ENCODE data around the gene STX8. TPM values are rescaled to one million over a fixed set of nuclear protein-coding genes. Genes with fewer than 3 reads are reported as not detected.
A peak's percentile ranks its signal among the peaks of the same experiment; 100 is the strongest.
"Not testable (repeated sequence)": the region's sequence is repeated elsewhere in the genome, so short reads cannot be mapped to it uniquely, and the experiment has no call there.

Gene STX8
- total RNA-seq, 1 experiment from 2014 or later, result 54.8 TPM

GRCh38 chr17:9403257-9403656 is 172.4 kb downstream of the STX8 start:
- no peak for DNase-seq (ENCODE audit: low read depth)

GRCh38 chr17:9402590-9403199 is 172.9 kb downstream of the STX8 start:
- peak; percentile 19 for DNase-seq (ENCODE audit: low read depth)

GRCh38 chr17:9401434-9401833 is 174.2 kb downstream of the STX8 start:
- DNase-seq (ENCODE audit: low read depth), result peak; percentile 57

- DNase-seq (ENCODE audit: low read depth), result peak; percentile 92
Measured at GRCh38 chr17:9389111-9389527, 186.5 kb downstream of the STX8 start.

- peak; percentile 57 for DNase-seq (ENCODE audit: low read depth)
Measured at GRCh38 chr17:9386401-9386800, 189.2 kb downstream of the STX8 start.

GRCh38 chr17:9383826-9384225 is 191.8 kb downstream of the STX8 start:
- DNase-seq (ENCODE audit: low read depth), result no peak

- DNase-seq (ENCODE audit: low read depth), result no peak
Measured at GRCh38 chr17:9382626-9383025, 193.0 kb downstream of the STX8 start.

GRCh38 chr17:9381068-9381467 is 194.6 kb downstream of the STX8 start:
- peak; percentile 20 for DNase-seq (ENCODE audit: low read depth)

- DNase-seq (ENCODE audit: low read depth), result no peak
Measured at GRCh38 chr17:9380361-9380760, 195.3 kb downstream of the STX8 start.

- not testable (repeated sequence) for DNase-seq (ENCODE audit: low read depth)
Measured at GRCh38 chr17:9376177-9376576, 199.4 kb downstream of the STX8 start.

- DNase-seq (ENCODE audit: low read depth), result peak; percentile 84
Measured at GRCh38 chr17:9371019-9371418, 204.6 kb downstream of the STX8 start.

- DNase-seq (ENCODE audit: low read depth), result no peak
Measured at GRCh38 chr17:9370467-9370866, 205.2 kb downstream of the STX8 start.

GRCh38 chr17:9368631-9369030 is 207.0 kb downstream of the STX8 start:
- no peak for DNase-seq (ENCODE audit: low read depth)

- peak; percentile 80 for DNase-seq (ENCODE audit: low read depth)
Measured at GRCh38 chr17:9367156-9367555, 208.5 kb downstream of the STX8 start.

- DNase-seq (ENCODE audit: low read depth), result no peak
Measured at GRCh38 chr17:9364837-9365430, 210.7 kb downstream of the STX8 start.

GRCh38 chr17:9363440-9364350 is 211.9 kb downstream of the STX8 start:
- peak; percentile 85 for DNase-seq (ENCODE audit: low read depth)

- DNase-seq (ENCODE audit: low read depth), result peak; percentile 69
Measured at GRCh38 chr17:9361188-9361955, 214.2 kb downstream of the STX8 start.

GRCh38 chr17:9360677-9361081 is 214.9 kb downstream of the STX8 start:
- peak; percentile 73 for DNase-seq (ENCODE audit: low read depth)

- DNase-seq (ENCODE audit: low read depth), result no peak
Measured at GRCh38 chr17:9356488-9356911, 219.1 kb downstream of the STX8 start.

- no peak for DNase-seq (ENCODE audit: low read depth)
Measured at GRCh38 chr17:9355846-9356245, 219.8 kb downstream of the STX8 start.

- not testable (repeated sequence) for DNase-seq (ENCODE audit: low read depth)
Measured at GRCh38 chr17:9355231-9355630, 220.4 kb downstream of the STX8 start.

GRCh38 chr17:9350080-9350479 is 225.5 kb downstream of the STX8 start:
- peak; percentile 96 for DNase-seq (ENCODE audit: low read depth)
